GM19023 (cell line): ENCODE results near the gene LRCH3.

Experiments used
- ATAC-seq: cut with Tn5 transposase; IDR thresholded peaks from one replicate; pipeline ENCODE4 v1.9.1; 2021; ENCODE audit warnings: mild to moderate bottlenecking, moderate library complexity; ENCODE audit not compliant: unreplicated experiment

LRCH3 gene

DNA sequence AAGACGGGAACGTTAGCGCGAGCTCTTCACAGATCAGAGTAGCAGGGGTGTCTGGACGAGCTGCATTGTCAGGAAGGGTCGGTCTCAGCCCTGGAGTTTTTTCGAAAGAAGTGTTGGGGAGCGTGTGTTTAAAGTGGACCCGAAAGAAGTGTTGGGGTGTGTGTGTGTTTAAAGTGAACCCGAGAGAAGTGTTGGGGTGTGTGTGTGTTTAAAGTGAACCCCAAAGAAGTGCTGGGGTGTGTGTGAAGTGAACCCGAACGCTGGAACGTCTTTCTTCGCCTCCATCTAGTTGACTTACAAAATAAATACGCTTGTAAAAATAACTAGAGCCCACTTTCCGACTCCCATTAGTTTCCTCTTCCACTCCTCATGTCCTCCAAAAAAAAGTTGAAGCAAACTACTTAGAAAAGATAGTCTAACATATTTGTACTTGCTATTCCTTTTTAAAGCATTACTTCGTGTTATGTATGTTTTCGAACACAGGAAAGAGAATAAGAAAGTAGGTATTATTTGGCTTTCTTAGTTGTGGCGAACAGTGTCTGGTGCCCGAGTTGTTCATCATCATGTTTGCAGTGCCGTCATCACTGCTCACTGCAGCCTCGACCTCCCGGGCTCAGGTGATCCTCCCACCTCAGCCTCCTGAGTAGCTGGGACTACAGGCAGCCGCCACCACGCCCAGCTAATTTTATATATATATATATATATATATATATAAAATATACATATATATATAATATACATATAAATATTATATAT, 1.0 kb downstream of the LRCH3 start:
- ATAC-seq = peak; percentile 33

DNA sequence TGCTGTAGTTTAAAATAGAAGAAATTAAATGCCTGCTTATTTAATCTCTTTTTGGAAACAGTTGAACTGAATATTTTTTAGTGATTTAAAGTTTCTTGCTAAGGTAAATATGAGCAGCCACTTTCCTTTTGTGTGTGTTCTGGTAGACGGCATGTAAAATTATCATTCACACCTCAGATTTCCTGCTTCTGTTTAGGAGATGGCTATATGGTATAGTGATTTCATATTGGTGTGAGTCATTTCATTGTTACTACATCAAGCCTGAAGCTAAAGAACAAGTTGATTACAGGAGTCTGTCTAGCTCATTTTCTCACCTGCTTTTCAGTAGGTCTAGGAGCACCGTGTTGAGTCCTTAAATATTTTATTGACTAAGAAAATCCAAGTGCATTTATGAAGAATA, 2.2 kb downstream of the LRCH3 start:
- no peak for ATAC-seq

DNA sequence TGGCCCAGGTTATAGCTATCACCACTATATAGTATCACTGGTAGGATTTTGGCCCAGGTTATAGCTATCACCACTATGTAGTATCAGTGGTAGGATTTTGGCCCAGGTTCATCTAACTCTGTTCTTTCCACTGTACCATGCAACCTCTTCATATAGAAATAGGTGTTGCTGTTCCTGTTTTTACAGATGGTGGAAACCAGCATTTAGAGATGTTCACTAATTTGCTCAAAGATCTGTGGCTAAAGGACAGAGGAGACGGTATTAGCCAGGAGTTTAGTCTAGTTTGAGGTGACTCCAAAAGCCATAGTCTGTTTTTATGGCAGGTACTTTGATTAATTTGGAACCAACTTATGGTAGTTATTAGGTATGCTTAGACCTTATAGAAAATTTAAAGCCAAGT, 3.1 kb downstream of the LRCH3 start:
- ATAC-seq = no peak

DNA sequence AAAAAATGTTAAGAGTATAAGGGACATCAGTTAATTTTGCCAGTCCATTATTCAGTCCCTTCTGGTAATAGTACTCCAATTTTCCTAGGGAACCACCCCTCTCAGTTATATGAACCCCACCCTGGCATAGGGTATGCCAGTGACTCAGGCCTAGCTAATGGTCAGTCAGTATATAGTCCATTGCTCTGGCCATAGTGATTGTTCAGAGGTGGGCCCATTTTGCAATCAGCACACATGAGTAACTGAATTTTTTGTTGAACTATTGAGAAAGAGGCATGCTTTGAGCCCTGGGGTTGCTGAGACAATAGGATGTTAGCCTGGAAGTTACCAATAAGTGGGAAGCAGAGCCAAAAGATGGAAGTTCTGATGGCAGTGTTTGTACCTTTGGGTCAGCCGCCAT, 4.1 kb downstream of the LRCH3 start:
- no peak for ATAC-seq

DNA sequence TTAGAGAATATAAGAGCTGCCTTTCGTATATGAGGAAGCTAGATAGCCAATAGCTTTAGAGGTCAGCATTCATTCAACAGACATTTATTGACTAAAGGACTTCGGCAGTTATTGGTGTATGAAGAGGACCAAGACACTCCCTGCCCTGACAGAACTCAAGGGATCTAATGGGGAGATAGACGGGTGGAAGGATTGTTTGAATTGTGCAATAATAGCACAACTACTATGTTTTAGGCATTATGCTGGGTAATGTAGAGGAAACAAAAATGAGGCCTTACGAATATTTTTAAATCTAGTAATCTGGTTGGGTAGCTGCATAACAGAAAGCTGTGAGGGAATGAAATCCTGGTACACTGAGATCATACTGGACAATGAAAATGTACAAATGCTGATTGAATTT, 5.0 kb downstream of the LRCH3 start:
- ATAC-seq = no peak

DNA sequence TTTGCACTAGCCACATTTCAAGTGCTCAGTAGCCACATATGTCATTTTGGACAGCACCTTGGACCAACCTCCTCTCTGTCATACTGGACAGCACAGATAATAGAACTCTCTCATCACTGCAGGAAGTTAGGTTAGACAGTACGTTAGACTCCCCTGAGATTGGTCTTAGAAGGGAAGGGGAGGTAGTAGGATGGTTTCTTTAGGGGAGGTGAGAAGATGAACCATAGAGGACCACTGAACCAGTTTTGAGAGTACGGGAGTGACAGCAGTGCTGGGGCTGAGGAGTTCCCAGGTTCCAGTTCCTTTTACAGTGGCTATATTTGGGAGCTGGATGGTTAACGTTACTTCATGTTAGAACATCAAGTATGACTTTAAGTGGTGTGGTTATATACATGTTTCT, 7.8 kb downstream of the LRCH3 start:
- ATAC-seq = no peak

DNA sequence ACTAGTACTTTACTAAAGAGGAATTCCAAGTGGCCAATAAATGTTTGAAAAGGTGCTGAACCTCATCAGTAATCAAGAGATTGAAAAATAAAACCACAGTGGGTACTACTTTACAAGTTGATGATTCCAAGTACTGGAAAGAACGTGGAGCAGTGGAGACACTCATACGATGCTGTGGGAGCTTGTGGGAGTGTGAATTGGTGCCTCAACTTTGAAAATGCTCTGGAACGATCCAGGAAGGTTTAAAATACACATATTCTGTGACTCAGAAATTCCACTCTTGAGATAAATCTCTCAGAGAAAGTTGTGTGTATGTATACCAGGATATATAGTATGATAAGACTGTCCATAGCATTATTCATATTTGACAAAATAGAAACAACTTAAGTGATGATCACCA, 9.3 kb downstream of the LRCH3 start:
- ATAC-seq = no peak

DNA sequence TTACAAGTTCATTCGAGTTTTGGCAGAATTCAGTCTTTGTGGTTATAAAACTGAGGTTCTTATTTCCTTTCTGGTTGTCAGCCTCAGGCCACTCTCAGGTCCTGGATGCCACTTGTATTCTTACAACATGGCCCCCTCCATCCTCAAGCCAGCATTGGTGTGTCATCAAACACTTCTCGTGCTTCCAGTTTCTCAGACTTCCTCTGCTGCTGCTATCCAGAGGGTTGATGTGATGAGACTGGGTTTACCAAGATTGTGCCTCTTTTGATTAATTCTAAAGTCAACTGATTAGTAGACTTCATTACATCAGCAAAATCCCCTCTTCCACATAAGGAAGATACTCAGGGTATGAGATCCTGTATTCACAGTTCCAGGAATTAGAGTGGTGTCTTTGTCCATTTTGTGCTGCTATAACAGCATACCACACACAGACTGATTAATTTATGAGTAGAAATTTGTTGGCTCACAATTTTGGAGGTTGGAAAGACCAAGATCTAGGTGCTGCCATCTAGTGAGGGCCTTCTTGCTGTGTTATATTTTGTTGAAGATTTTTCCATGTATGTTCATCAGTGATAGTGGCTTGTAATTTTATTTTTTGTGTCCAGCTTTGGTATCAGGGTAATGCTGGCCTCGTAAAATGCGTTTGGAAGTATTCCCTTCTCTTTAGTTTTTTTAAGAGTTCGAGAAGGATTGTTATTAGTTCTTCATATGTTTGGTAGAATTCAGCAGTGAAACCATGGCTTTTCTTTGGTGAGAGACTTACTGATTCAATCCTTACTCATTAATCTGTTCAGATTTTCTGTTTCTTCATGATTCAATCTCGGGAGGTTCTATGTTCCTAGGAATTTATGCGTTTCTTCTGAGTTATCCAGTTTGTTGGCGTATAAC, 11.1 kb downstream of the LRCH3 start:
- ATAC-seq = no peak

DNA sequence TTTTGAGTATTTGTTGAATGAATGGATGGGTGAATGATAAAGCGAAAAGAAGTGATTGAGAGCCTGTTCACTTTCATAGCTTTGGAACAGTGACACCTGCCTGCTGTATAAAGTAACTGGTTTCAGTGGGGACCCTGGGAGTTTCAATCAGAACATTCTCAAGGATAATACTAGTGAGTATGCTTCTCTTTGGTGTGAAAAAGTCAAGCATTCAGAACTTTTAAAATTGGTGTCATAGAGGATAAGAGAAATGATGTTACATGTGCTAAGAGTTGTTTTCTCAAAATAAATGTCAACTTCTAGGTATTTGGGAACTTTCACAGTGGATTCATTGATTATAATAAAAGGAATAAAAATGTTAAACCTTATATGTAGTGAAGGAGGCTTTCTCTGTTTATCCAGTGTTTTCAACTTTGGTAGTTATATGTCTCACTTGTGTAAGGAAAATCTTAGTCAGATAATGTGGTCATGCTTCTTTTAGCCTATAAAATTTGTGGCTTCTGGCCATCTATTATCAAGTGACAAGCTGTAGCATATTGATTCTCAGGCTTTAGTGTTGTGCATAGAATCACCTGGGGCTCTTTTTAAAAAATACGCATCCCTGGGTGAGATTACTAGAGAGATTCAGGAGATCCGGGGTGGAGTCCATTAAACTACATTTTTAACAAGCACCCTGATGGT, 11.9 kb downstream of the LRCH3 start:
- no peak for ATAC-seq

DNA sequence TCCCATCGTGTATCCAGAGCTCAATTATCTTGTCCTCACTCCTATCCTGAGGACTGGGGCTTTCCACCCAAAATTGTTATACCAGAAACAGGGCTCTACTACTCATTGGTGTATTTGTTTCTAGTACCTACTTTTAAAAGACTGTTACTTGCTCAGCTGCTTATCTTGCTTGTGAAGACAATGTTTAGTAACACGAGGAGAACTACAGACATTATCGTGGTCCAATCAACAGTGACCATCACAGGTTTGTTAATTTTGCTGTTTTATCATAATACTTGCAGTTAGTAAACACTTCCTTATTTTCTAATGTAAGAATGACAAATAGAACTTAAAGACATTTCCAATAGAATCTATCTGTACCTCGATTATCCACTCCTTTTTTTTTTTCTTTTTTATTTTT, 13.5 kb downstream of the LRCH3 start:
- no peak for ATAC-seq

DNA sequence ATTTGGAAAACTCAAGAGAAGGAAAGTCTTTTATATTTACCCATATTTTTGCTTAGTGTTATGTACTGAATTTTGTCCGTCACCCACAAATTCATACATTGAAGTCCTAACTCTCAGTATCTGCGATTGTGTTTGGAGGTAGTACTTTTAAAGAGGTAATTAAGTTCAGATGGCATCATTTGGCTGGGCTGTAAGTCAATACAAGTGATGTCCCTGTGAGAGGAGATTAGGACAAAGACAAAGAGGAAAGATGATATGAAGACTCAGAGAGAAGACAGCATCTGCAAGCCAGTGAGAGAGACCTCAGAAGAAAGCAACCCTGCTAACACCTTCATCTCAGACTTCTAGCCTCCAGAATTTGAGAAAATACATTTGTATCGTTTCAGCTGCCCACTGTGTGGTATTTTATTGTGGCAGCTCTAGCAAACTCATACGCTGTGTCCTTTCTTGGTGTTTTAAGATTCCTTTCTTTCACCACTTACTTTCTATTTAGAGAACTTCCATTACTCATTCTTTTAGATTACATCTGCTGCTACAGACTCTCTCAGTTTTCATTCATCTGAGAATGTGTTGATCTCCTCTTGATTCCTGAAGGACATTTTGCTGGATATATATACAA, 17.0 kb downstream of the LRCH3 start:
- ATAC-seq = no peak

DNA sequence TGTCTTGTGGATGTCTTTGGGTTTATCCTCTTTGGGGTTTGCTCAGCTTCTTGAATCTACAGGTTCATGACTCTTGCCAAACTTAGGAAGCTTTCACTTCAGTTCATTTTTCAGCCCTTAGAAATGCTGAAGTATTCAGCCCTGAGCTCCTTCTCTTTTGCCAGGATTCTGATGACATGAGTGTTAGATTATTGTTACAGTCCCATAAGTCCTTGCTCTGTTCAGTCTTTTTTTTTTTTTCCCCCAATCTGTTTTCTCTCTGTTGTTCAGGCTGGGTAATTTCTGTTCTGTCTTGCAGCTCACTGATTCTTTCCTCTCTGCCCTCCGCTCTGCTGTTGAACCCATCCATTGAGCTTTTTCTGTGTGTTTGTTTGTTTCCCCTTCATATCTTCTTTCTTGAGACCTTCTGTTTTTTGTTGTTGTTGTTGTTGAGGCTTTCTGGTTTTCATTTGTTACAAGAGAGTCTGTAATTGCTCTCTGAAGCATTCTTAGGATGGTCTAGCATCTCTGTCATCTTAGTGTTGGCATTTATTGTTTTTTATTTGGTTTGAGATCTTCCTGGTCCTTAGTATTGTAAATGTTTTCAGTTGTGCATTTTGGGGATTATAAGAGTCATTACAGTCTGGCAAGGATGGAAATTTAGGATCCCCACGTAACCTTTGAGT, 18.4 kb downstream of the LRCH3 start:
- ATAC-seq = no peak

DNA sequence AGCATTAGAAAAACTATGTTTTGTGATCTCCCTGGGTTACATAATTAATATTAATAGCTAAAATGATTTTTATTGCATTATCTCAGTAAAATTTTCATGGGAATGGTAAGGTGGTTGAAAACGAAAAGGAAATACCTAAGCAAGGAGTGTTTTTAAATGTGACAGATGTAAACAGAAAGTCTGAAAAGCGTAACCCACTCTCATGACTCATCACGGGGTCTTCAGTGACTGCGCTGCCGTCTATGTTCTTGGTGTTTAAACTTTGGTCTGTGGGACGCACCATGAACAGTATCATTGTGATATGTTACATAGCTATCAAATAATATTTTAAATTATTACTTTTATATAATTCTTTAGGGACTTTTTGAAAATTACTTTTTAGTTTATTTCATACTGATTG, 19.8 kb downstream of the LRCH3 start:
- ATAC-seq = no peak

DNA sequence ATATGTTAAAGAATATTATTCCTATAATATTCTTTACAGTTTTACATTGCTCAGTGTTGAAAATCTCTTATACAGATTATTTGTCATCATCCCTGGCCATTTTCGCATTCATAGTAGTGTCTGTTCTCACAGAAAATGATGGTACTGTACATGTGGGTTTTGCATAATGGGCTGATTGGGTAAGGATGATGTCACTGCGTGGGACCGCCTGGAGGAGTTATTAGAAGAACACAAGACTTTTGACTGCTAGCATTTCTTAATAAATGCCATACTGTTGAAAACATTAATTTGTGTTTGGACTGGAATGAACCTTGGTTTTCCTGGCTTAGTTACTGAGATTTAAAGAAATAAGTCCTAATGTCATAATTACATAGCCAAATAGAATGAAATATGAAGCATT, 20.3 kb downstream of the LRCH3 start:
- ATAC-seq = no peak

DNA sequence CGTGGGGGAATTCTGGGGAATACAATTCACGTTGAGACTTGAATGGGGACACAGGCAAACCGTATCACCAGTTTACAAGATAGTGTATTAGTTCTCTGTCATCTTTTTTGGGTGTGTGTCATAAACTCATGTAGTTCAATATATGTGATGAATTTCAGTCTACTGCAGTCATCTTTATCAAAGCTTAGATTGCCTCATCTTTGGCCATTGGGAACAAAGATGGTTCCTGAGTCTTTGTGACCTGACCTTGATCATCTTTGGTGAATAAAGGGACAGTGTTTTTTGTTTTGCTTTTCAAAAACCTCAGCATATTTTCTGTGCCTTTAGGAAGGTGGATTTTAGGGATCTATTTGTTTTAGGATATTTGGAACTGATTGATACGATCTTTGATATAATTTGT, 23.3 kb downstream of the LRCH3 start:
- no peak for ATAC-seq

DNA sequence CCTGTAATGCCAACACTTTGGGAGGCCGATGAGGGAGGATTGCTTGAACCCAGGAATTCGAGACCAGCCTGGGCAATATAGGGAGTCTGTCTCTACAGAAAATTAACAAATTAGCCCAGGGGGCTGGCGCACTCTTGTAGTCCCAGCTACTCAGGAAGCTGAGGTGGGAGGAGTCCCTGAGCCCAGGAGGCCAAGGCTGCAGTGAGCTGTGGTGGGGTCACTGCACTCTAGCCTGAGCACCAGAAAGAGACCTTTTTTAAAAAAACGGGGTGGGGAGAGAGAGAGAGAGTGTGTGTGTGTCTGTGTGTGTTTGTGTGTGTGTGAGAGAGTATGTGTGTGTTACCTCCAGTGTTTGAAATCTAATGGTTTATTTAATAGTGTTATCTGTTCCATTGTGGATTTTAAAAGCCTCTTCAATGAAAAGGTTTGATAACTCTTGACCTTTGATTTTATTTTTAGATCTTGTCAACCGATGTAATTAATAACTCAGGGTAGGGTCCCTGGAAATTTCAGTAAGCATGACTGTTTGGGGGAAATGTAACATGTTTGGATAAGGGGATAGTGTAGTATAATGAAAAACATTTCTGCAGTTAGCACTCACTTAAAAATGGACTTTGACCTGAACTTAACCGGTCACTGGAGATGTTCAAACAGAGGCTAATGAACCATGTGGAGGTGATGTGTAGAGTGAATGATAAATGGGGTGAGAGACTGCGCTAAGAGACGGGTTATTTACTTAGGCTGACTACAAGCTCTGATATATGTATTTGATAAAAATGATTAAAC, 29.7 kb downstream of the LRCH3 start:
- no peak for ATAC-seq

DNA sequence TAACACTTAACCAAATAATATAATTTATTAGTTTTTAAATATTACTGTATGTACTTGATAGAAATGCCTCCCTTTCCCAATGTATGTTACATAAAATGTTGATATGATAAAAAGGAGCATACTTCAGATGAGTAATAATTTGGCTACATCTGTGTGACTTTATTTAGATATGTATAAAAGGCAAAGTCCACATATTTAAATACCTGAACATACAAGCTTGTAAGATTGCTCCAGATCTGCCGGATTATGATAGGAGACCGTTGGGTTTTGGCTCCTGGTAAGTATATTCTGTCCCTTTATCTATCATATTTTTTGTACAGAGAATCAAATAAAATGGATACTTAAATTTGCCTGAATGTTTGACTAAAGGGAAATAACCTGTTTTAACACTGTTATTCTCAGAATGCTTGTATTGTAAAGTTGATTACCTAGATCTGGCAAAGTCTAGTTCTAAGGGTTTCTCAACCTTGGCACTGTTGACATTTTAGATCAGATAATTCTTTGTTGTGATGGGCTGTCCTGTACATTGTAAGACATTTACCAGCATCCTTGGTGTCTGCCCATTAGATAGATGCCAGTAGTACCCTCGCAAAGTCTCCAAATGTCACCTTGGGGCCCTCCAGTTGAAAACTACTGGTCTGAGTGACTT, 38.5 kb downstream of the LRCH3 start:
- ATAC-seq = no peak

DNA sequence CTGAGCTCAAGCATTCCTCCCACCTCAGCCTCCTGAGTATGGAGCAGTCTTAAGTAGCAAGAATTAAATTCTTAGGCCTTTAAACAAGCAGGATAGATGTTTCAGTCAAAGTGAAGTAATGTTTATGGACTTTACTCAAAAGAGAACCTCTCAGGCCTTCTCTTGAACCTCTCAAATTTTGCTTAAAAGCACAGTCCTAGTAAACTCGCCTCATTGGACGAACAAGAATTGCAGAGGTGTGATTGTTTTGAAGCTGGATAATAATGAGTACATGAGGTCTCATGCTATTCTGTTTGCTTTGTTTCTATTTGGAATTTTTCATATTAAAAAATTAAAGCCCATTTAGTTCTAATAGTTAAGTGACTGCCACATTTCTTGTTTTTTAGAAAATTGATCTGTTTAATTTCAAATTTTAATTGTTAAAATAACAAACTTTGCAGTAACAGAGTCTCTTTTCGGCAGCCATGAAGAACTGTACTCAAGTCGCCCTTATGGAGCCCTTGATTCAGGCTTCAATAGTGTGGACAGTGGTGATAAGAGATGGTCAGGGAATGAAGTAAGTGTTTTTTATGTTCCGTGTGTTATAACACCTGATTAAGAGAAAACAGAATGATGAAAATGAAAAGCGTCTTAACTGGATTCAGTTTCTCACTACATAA, 39.4 kb downstream of the LRCH3 start:
- no peak for ATAC-seq

DNA sequence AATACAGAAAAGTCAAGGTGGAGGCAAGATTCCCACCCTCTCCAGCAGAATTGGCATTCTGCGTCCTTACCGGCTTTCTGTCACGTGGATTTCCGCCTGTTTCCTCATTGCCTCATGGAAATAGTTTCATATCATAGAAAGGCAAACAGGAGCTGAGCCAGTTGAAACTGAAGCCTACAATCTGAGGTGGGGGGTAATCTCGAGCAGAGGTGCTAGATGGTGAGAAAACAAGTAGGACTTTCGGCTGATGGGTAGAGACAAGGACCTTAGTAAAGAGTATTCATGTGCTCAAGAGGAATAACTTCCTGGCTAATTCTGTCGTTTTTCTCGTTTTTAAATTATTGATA, 39.9 kb downstream of the LRCH3 start:
- no peak for ATAC-seq
